ENCODE results near the gene ONECUT2. TPM values are rescaled to one million over a fixed set of nuclear protein-coding genes. Genes with fewer than 3 reads are reported as not detected.

The ONECUT2 gene
- total RNA-seq, 2 donors from 2014 or later = 1.9 to 3.6 TPM

- Mint-ChIP-seq H3K4me3 (no peak overlapping the region), H3K9me3 (no peaks in the 10 kb centered on the region), H3K36me3 (ENCODE audit: low read depth) (no peaks in the 10 kb centered on the region), H3K4me1 (no peaks in the 10 kb centered on the region), H3K27ac (no peak overlapping the region), H3K27me3 (ENCODE audit: insufficient read depth) (peaks cover 32% of the 10 kb centered on the region)
- Histone ChIP-seq H3K27ac (ENCODE audit: low read depth, low read length) (no peak overlapping the region), H3K9me3 (ENCODE audit: control insufficient read depth, low read length) (no peaks in the 10 kb centered on the region), H3K27me3 (ENCODE audit: control insufficient read depth, insufficient read depth, low read length, poor library complexity, severe bottlenecking) (peaks cover 22% of the 10 kb centered on the region), H3K36me3 (ENCODE audit: control insufficient read depth, insufficient read depth, low read length) (no peaks in the 10 kb centered on the region), H3K4me3 (ENCODE audit: low read length) (no peak overlapping the region), H3K9ac (ENCODE audit: extremely low read depth, low read length, poor library complexity, severe bottlenecking) (no peak overlapping the region), H3K4me1 (ENCODE audit: control insufficient read depth, insufficient read depth, low read length) (no peaks in the 10 kb centered on the region)
- 89 to 94% methylated on average over 2 to 4 of the region's 4 CpGs for WGBS, 2 experiments (ENCODE audit: insufficient coverage in 1 of 2, insufficient read length in 1 of 2)
- TF ChIP-seq CTCF (conservative IDR thresholded peaks at IDR 0.05) = no peak
- no peak for DNase-seq
Observed at GRCh38 chr18:57416542-57416941, 18.6 kb upstream of the ONECUT2 start.

GRCh38 chr18:57422313-57422872 lies 12.8 kb upstream of the ONECUT2 start:
- WGBS, 2 experiments (ENCODE audit: insufficient coverage in 1 of 2, insufficient read length in 1 of 2) = 83 to 86% methylated on average over 2 to 3 of the region's 3 CpGs
- no peaks in the 10 kb centered on the region for H3K4me1 Mint-ChIP-seq
- no peak overlapping the region for H3K4me3 Mint-ChIP-seq
- TF ChIP-seq CTCF (conservative IDR thresholded peaks at IDR 0.05) = no peak
- Histone ChIP-seq H3K9me3 (ENCODE audit: control insufficient read depth, low read length) (no peaks in the 10 kb centered on the region), H3K27ac (ENCODE audit: low read depth, low read length) (no peak overlapping the region), H3K4me3 (ENCODE audit: low read length) (no peak overlapping the region), H3K36me3 (ENCODE audit: control insufficient read depth, insufficient read depth, low read length) (no peaks in the 10 kb centered on the region), H3K9ac (ENCODE audit: extremely low read depth, low read length, poor library complexity, severe bottlenecking) (no peak overlapping the region), H3K27me3 (ENCODE audit: control insufficient read depth, insufficient read depth, low read length, poor library complexity, severe bottlenecking) (peaks cover 41% of the 10 kb centered on the region), H3K4me1 (ENCODE audit: control insufficient read depth, insufficient read depth, low read length) (no peaks in the 10 kb centered on the region)
- H3K27me3 Mint-ChIP-seq (ENCODE audit: insufficient read depth) = peaks cover 44% of the 10 kb centered on the region
- peaks cover 2% of the 10 kb centered on the region for H3K9me3 Mint-ChIP-seq
- no peak overlapping the region for H3K27ac Mint-ChIP-seq
- no peak for DNase-seq
- H3K36me3 Mint-ChIP-seq (ENCODE audit: low read depth) = no peaks in the 10 kb centered on the region

- Mint-ChIP-seq H3K27ac (no peak overlapping the region), H3K27me3 (ENCODE audit: insufficient read depth) (peaks cover 52% of the 10 kb centered on the region), H3K9me3 (peaks cover 2% of the 10 kb centered on the region), H3K4me1 (no peaks in the 10 kb centered on the region), H3K4me3 (no peak overlapping the region), H3K36me3 (ENCODE audit: low read depth) (no peaks in the 10 kb centered on the region)
- Histone ChIP-seq H3K27me3 (ENCODE audit: control insufficient read depth, insufficient read depth, low read length, poor library complexity, severe bottlenecking) (peaks cover 55% of the 10 kb centered on the region), H3K4me3 (ENCODE audit: low read length) (no peak overlapping the region), H3K9ac (ENCODE audit: extremely low read depth, low read length, poor library complexity, severe bottlenecking) (no peak overlapping the region), H3K36me3 (ENCODE audit: control insufficient read depth, insufficient read depth, low read length) (no peaks in the 10 kb centered on the region), H3K4me1 (ENCODE audit: control insufficient read depth, insufficient read depth, low read length) (no peaks in the 10 kb centered on the region), H3K9me3 (ENCODE audit: control insufficient read depth, low read length) (no peaks in the 10 kb centered on the region), H3K27ac (ENCODE audit: low read depth, low read length) (no peak overlapping the region)
- no peak for TF ChIP-seq CTCF (conservative IDR thresholded peaks at IDR 0.05)
- DNase-seq = no peak
Observed at GRCh38 chr18:57423821-57424220, 11.4 kb upstream of the ONECUT2 start.

All from endodermal cell (in vitro differentiated cells).